ENCODE results near the gene TBC1D8.

DNA sequence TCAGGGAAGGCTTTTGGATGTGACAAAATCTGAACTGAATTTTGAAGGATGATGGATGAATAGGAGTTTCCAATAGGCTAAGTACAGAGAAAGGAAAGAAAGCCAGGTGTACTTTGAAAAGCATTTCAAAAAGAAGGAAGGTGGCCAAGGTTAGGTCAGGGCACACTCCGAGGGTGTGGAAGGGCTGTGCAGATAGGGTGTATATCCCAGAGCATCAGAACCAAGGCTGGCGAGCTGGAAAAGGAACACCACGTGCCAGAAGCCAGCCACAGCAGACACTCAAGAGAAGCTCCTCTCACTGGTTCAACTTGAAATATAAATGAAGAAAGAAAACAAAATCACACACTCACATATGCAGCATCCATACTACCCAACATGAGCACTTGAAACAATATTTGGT lies 98.1 kb downstream of the TBC1D8 start:
- TF ChIP-seq, protein P1, sequence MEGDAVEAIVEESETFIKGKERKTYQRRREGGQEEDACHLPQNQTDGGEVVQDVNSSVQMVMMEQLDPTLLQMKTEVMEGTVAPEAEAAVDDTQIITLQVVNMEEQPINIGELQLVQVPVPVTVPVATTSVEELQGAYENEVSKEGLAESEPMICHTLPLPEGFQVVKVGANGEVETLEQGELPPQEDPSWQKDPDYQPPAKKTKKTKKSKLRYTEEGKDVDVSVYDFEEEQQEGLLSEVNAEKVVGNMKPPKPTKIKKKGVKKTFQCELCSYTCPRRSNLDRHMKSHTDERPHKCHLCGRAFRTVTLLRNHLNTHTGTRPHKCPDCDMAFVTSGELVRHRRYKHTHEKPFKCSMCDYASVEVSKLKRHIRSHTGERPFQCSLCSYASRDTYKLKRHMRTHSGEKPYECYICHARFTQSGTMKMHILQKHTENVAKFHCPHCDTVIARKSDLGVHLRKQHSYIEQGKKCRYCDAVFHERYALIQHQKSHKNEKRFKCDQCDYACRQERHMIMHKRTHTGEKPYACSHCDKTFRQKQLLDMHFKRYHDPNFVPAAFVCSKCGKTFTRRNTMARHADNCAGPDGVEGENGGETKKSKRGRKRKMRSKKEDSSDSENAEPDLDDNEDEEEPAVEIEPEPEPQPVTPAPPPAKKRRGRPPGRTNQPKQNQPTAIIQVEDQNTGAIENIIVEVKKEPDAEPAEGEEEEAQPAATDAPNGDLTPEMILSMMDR (conservative IDR thresholded peaks at IDR 0.05; ENCODE audit: low read depth, low read length), result no peak
- TF ChIP-seq EZH2 (IDR thresholded peaks at IDR 0.05; ENCODE audit: borderline replicate concordance, low read depth, low read length, poor library complexity, severe bottlenecking), result no peak

All from A673 (cell line).